Measurements from ENCODE around the gene GARNL3. TPM values are rescaled to one million over a fixed set of nuclear protein-coding genes. Genes with fewer than 3 reads are reported as not detected.

The GARNL3 gene
- total and polyA plus RNA-seq, 8 donors: 2.3 to 7.1 (median 3.4) TPM

GRCh38 chr9:127351182-127352166 is 86.9 kb downstream of the GARNL3 start:
- Histone ChIP-seq H3K9me3 (no peaks in the 10 kb centered on the region), H3K27ac (no peak overlapping the region), H3K36me3 (no peaks in the 10 kb centered on the region), H3K4me1 (peaks cover 0 to 4% (median 0%) of the 10 kb centered on the region in 3 donors), H3K27me3 (no peaks in the 10 kb centered on the region), H3K4me3 (no peak overlapping the region)
- intact Hi-C loops (cut with DNase I): no loop called here
- WGBS, 2 donors: 82 to 89% methylated on average over 4 of the region's 4 CpGs
- no peak for TF ChIP-seq CTCF (IDR thresholded peaks at IDR 0.05)
- no peak for DNase-seq
- FAIRE-seq: no peak
- no peak for ATAC-seq

- Histone ChIP-seq H3K36me3 (no peaks in the 10 kb centered on the region), H3K4me3 (no peak overlapping the region), H3K27ac (no peak overlapping the region), H3K27me3 (no peaks in the 10 kb centered on the region), H3K9me3 (no peaks in the 10 kb centered on the region), H3K4me1 (peaks cover 0 to 4% (median 0%) of the 10 kb centered on the region in 3 donors)
- FAIRE-seq (no peak), ATAC-seq (no peak), DNase-seq (peak in 1 of 6 donors; percentile 11)
- WGBS, 2 donors: 80 to 85% methylated on average over 5 of the region's 5 CpGs
- intact Hi-C loops (cut with DNase I): no loop called here
- TF ChIP-seq CTCF (IDR thresholded peaks at IDR 0.05): no peak
Observed at GRCh38 chr9:127353882-127354281, 89.3 kb downstream of the GARNL3 start.

GRCh38 chr9:127356906-127357305 is 92.3 kb downstream of the GARNL3 start:
- FAIRE-seq (no peak), DNase-seq (no peak), ATAC-seq (no peak)
- intact Hi-C loops (cut with DNase I): no loop called here
- Histone ChIP-seq H3K27me3 (no peaks in the 10 kb centered on the region), H3K36me3 (no peaks in the 10 kb centered on the region), H3K4me1 (no peaks in the 10 kb centered on the region), H3K4me3 (no peak overlapping the region), H3K27ac (no peak overlapping the region), H3K9me3 (no peaks in the 10 kb centered on the region)
- 64 to 77% methylated on average over 3 to 4 of the region's 4 CpGs for WGBS, 2 donors
- no peak for TF ChIP-seq CTCF (IDR thresholded peaks at IDR 0.05)

- TF ChIP-seq CTCF (IDR thresholded peaks at IDR 0.05): no peak
- Histone ChIP-seq H3K4me1 (no peaks in the 10 kb centered on the region), H3K4me3 (no peak overlapping the region), H3K27me3 (no peaks in the 10 kb centered on the region), H3K9me3 (no peaks in the 10 kb centered on the region), H3K27ac (no peak overlapping the region), H3K36me3 (no peaks in the 10 kb centered on the region)
- no peak for ATAC-seq
- intact Hi-C loops (cut with DNase I): no loop called here
- 84 to 93% methylated on average over 3 of the region's 3 CpGs for WGBS, 2 donors
- no peak for FAIRE-seq
- DNase-seq: no peak
Observed at GRCh38 chr9:127358023-127358535, 93.5 kb downstream of the GARNL3 start.

GRCh38 chr9:127358770-127359169 is 94.2 kb downstream of the GARNL3 start:
- H3K27ac ChIP-seq: no peak overlapping the region
- no peaks in the 10 kb centered on the region for H3K9me3 ChIP-seq
- no peak overlapping the region for H3K4me3 ChIP-seq
- no peaks in the 10 kb centered on the region for H3K36me3 ChIP-seq
- H3K4me1 ChIP-seq: no peaks in the 10 kb centered on the region
- TF ChIP-seq CTCF (IDR thresholded peaks at IDR 0.05): no peak
- ATAC-seq: no peak
- H3K27me3 ChIP-seq: no peaks in the 10 kb centered on the region
- 91 to 93% methylated on average over 3 of the region's 3 CpGs for WGBS, 2 donors
- intact Hi-C loops (cut with DNase I): no loop called here
- FAIRE-seq: no peak
- DNase-seq: no peak

Data from pancreas (tissue), 10 donors.